ENCODE measurements around the gene VPS37C. TPM values are rescaled to one million over a fixed set of nuclear protein-coding genes. Genes with fewer than 3 reads are reported as not detected.

The VPS37C gene
- total RNA-seq, 1 experiment from 2014 or later: 19.0 TPM

GRCh38 chr11:61133145-61133544, 28.1 kb downstream of the VPS37C start:
- no peaks in the 10 kb centered on the region for H3K4me1 ChIP-seq (ENCODE audit: insufficient read depth, low read length)
- H4K91ac ChIP-seq (ENCODE audit: insufficient read length, low read depth, low read length): no peak overlapping the region
- no peaks in the 10 kb centered on the region; a peak in 1 of 5 replicates for H3K9me3 Mint-ChIP-seq
- peaks cover 18 to 19% of the 10 kb centered on the region in 2 experiments for H3K4me1 Mint-ChIP-seq
- DNase-seq: no peak
- H3K4ac ChIP-seq (ENCODE audit: low read depth, low read length): no peak overlapping the region
- H3K23me2 ChIP-seq (ENCODE audit: insufficient read length, low read depth, low read length, poor library complexity, severe bottlenecking): no peaks in the 10 kb centered on the region
- no peak overlapping the region for H2BK20ac ChIP-seq (ENCODE audit: low read depth, low read length, poor library complexity, severe bottlenecking)
- no peak overlapping the region for H2BK12ac ChIP-seq (ENCODE audit: insufficient read length, low read depth, low read length)
- H2BK5ac ChIP-seq (ENCODE audit: insufficient read length, low read length): no peak overlapping the region
- H3K79me1 ChIP-seq (ENCODE audit: insufficient read depth, low read depth, low read length, poor library complexity, severe bottlenecking): no peaks in the 10 kb centered on the region
- no peak overlapping the region for H3K23ac ChIP-seq (ENCODE audit: insufficient read length, low read depth, low read length)
- H2AK5ac ChIP-seq (ENCODE audit: insufficient read length, low read length): no peak overlapping the region
- H3T11ph ChIP-seq (ENCODE audit: low read length): no peak overlapping the region
- peak overlapping the region in 2 of 3 experiments; percentile 33 to 37; a peak in 2 of 7 replicates for H3K27ac Mint-ChIP-seq
- H3K27me3 ChIP-seq (ENCODE audit: insufficient read depth, low read length): no peaks in the 10 kb centered on the region
- no peak overlapping the region for H2BK15ac ChIP-seq (ENCODE audit: low read depth, low read length)
- no peak overlapping the region for H3K14ac ChIP-seq (ENCODE audit: insufficient read depth, low read length)
- no peaks in the 10 kb centered on the region for H3K79me2 ChIP-seq (ENCODE audit: insufficient read depth, low read length)
- H2BK120ac ChIP-seq (ENCODE audit: low read depth, low read length, poor library complexity, severe bottlenecking): no peak overlapping the region
- no peak for TF ChIP-seq CTCF (conservative IDR thresholded peaks at IDR 0.05)
- no peaks in the 10 kb centered on the region for H4K20me1 ChIP-seq (ENCODE audit: control insufficient read depth, insufficient read depth, insufficient read length)
- no CpG with 5 or more reads among the region's 7 CpGs for WGBS (ENCODE audit: extremely low coverage, insufficient read length, low lambda C conversion rate)
- H3K9ac ChIP-seq (ENCODE audit: extremely low read depth, insufficient read length, low read length): no peak overlapping the region
- peaks cover 4 to 36% (median 15%) of the 10 kb centered on the region in 3 experiments; a peak in 6 of 7 replicates for H3K36me3 Mint-ChIP-seq (ENCODE audit: insufficient read depth in 1 of 3, low read depth in 3 of 3)
- no peaks in the 10 kb centered on the region for H3K27me3 Mint-ChIP-seq (ENCODE audit: low read depth)
- no peak overlapping the region for H4K8ac ChIP-seq (replicated peaks; ENCODE audit: insufficient read length, low read depth, low read length)
- no peaks in the 10 kb centered on the region for H3K9me3 ChIP-seq (ENCODE audit: control insufficient read depth, low read depth, low read length)
- H3K27ac ChIP-seq (ENCODE audit: insufficient read length, low read depth, low read length): no peak overlapping the region
- H3K56ac ChIP-seq (ENCODE audit: insufficient read length, low read depth, low read length): no peak overlapping the region
- H3K4me3 Mint-ChIP-seq: no peak overlapping the region
- no peak overlapping the region for H3K18ac ChIP-seq (ENCODE audit: insufficient read length, low read depth, low read length)
- H4K5ac ChIP-seq (ENCODE audit: insufficient read length, low read depth, low read length): no peak overlapping the region
- H2AFZ ChIP-seq (ENCODE audit: low read length): no peak overlapping the region
- H3K4me2 ChIP-seq (ENCODE audit: insufficient read depth, insufficient read length, low read length): no peak overlapping the region
